H9 (cell line): Measurements from ENCODE around the gene EDC3. TPM values are rescaled to one million over a fixed set of nuclear protein-coding genes. Genes with fewer than 3 reads are reported as not detected.
A peak's percentile ranks its signal among the peaks of the same experiment; 100 is the strongest.

Experiments used
- DNase-seq: peaks from one replicate; pipeline ENCODE4 v3.0.0-alpha.2; 2017
- H2AFZ ChIP-seq: one replicate; pipeline ENCODE4 v1.6.1; 2013; ENCODE audit warnings: mild to moderate bottlenecking, low read length, control low read depth, moderate library complexity
- H2AK5ac ChIP-seq: 2 replicates; pipeline ENCODE4 v1.6.1; 2013; ENCODE audit warnings: low read length, control low read depth, mixed read lengths; ENCODE audit not compliant: insufficient read length
- H2BK120ac ChIP-seq: one replicate; pipeline ENCODE4 v1.6.1; 2013; ENCODE audit warnings: low read depth, mild to moderate bottlenecking, low read length, control low read depth, inconsistent platforms; ENCODE audit not compliant: poor library complexity, severe bottlenecking
- H2BK12ac ChIP-seq: 2 replicates; pipeline ENCODE4 v1.6.1; 2013; ENCODE audit warnings: low read length, control low read depth, mixed read lengths, low read depth; ENCODE audit not compliant: insufficient read length
- H2BK15ac ChIP-seq: 2 replicates; pipeline ENCODE4 v1.6.1; 2013; ENCODE audit warnings: low read depth, low read length, control low read depth
- H2BK20ac ChIP-seq: one replicate; pipeline ENCODE4 v1.6.1; 2013; ENCODE audit warnings: low read depth, mild to moderate bottlenecking, low read length, control low read depth, inconsistent platforms; ENCODE audit not compliant: poor library complexity, severe bottlenecking
- H2BK5ac ChIP-seq: 2 replicates; pipeline ENCODE4 v1.6.1; 2013; ENCODE audit warnings: low read length, control low read depth, mixed read lengths; ENCODE audit not compliant: insufficient read length
- H3K14ac ChIP-seq: 2 replicates; pipeline ENCODE4 v1.6.1; 2013; ENCODE audit warnings: low read length, control low read depth; ENCODE audit not compliant: insufficient read depth
- H3K18ac ChIP-seq: 2 replicates; pipeline ENCODE4 v1.6.1; 2013; ENCODE audit warnings: low read depth, mild to moderate bottlenecking, mixed read lengths, low read length, control low read depth; ENCODE audit not compliant: insufficient read length
- H3K23ac ChIP-seq: 2 replicates; pipeline ENCODE4 v1.6.1; 2013; ENCODE audit warnings: low read length, control low read depth, mixed read lengths, low read depth; ENCODE audit not compliant: insufficient read length
- H3K23me2 ChIP-seq: 2 replicates; pipeline ENCODE4 v1.6.1; 2013; ENCODE audit warnings: low read depth, mild to moderate bottlenecking, mixed read lengths, low read length, control low read depth; ENCODE audit not compliant: insufficient read length, poor library complexity, severe bottlenecking
- H3K27ac ChIP-seq: 2 replicates; pipeline ENCODE4 v1.5.1; 2013; ENCODE audit warnings: low read length, control low read depth, mixed read lengths, low read depth; ENCODE audit not compliant: insufficient read length
- H3K27me3 ChIP-seq: 2 replicates; pipeline ENCODE4 v1.6.1; 2013; ENCODE audit warnings: low read length, control low read depth, inconsistent platforms; ENCODE audit not compliant: insufficient read depth
- H3K4ac ChIP-seq: 2 replicates; pipeline ENCODE4 v1.6.1; 2013; ENCODE audit warnings: low read depth, mild to moderate bottlenecking, control low read depth, inconsistent platforms, low read length, moderate library complexity
- H3K4me1 ChIP-seq: 2 replicates; pipeline ENCODE4 v1.6.1; 2013; ENCODE audit warnings: low read length, control low read depth, inconsistent platforms; ENCODE audit not compliant: insufficient read depth
- H3K4me2 ChIP-seq: 2 replicates; pipeline ENCODE4 v1.6.1; 2013; ENCODE audit warnings: low read length, control low read depth, mixed read lengths; ENCODE audit not compliant: insufficient read length, insufficient read depth
- H3K56ac ChIP-seq: 2 replicates; pipeline ENCODE4 v1.6.1; 2013; ENCODE audit warnings: low read depth, mild to moderate bottlenecking, mixed read lengths, low read length, control low read depth; ENCODE audit not compliant: insufficient read length
- H3K79me1 ChIP-seq: 2 replicates; pipeline ENCODE4 v1.6.1; 2013; ENCODE audit warnings: low read depth, mild to moderate bottlenecking, moderate library complexity, low read length, control low read depth, inconsistent platforms; ENCODE audit not compliant: insufficient read depth, poor library complexity, severe bottlenecking
- H3K79me2 ChIP-seq: 2 replicates; pipeline ENCODE4 v1.6.1; 2013; ENCODE audit warnings: low read length, control low read depth, inconsistent platforms; ENCODE audit not compliant: insufficient read depth
- H3K9ac ChIP-seq: 2 replicates; pipeline ENCODE4 v1.6.1; 2013; ENCODE audit warnings: low read length, control low read depth, mixed read lengths; ENCODE audit not compliant: insufficient read length; ENCODE audit errors: extremely low read depth
- H3K9me3 ChIP-seq: one replicate; pipeline ENCODE4 v1.6.1; 2013; ENCODE audit warnings: low read depth, low read length, inconsistent platforms; ENCODE audit not compliant: control insufficient read depth
- H3T11ph ChIP-seq: one replicate; pipeline ENCODE4 v1.6.1; 2013; ENCODE audit warnings: mild to moderate bottlenecking, low read length, control low read depth, inconsistent platforms
- H4K20me1 ChIP-seq: one replicate; pipeline ENCODE4 v1.6.1; 2013; ENCODE audit not compliant: control insufficient read depth, insufficient read length, insufficient read depth
- H4K5ac ChIP-seq: 2 replicates; pipeline ENCODE4 v1.6.1; 2013; ENCODE audit warnings: low read depth, mild to moderate bottlenecking, mixed read lengths, low read length, control low read depth; ENCODE audit not compliant: insufficient read length
- H4K8ac ChIP-seq: replicated peaks from 2 replicates; pipeline ENCODE4 v1.6.1; 2013; ENCODE audit warnings: low read length, control low read depth, mixed read lengths, low read depth; ENCODE audit not compliant: insufficient read length
- H4K91ac ChIP-seq: 2 replicates; pipeline ENCODE4 v1.6.1; 2013; ENCODE audit warnings: low read depth, mild to moderate bottlenecking, moderate library complexity, mixed read lengths, low read length, control low read depth; ENCODE audit not compliant: insufficient read length
- H3K27ac Mint-ChIP-seq, 3 experiments: 2 replicates in 2 of 3; 3 replicates in 1 of 3; pipeline ENCODE4 v1.8.0; 2020 to 2021; ENCODE audit warnings: mixed read lengths in 3 of 3, mild to moderate bottlenecking in 1 of 3, moderate library complexity in 1 of 3
- H3K27me3 Mint-ChIP-seq: 2 replicates; pipeline ENCODE4 v1.8.0; 2021; ENCODE audit warnings: low read depth, mild to moderate bottlenecking, moderate library complexity, mixed read lengths
- H3K36me3 Mint-ChIP-seq, 3 experiments: 2 replicates in 2 of 3; 3 replicates in 1 of 3; pipeline ENCODE4 v1.8.0; 2020 to 2021; ENCODE audit warnings: low read depth in 3 of 3, mixed read lengths in 3 of 3; ENCODE audit not compliant: insufficient read depth in 1 of 3
- H3K4me1 Mint-ChIP-seq, 2 experiments: 2 replicates each; pipeline ENCODE4 v1.8.0; 2020; ENCODE audit warnings: mixed read lengths in 2 of 2
- H3K4me3 Mint-ChIP-seq, 2 experiments: 2 replicates in 1 of 2; 3 replicates in 1 of 2; pipeline ENCODE4 v1.8.0; 2020 to 2021; ENCODE audit warnings: mild to moderate bottlenecking in 2 of 2, mixed read lengths in 2 of 2, moderate library complexity in 1 of 2
- H3K9me3 Mint-ChIP-seq, 2 experiments: 2 replicates in 1 of 2; 3 replicates in 1 of 2; pipeline ENCODE4 v1.8.0; 2020; ENCODE audit warnings: mild to moderate bottlenecking in 2 of 2, mixed read lengths in 2 of 2, moderate library complexity in 1 of 2
- WGBS: extraction: QIAGEN DNeasy Blood & Tissue Kit; methylation state at CpG from one replicate; pipeline ENCODE4 v1.1.7; 2013; ENCODE audit warnings: missing lambda C conversion rate, low lambda C conversion rate, mixed read lengths; ENCODE audit not compliant: insufficient read length; ENCODE audit errors: extremely low coverage; 5-methylcytosine and 5-hydroxymethylcytosine counted together
- total RNA-seq: library from RNA; stranded (reverse); gene quantifications from 2 replicates; pipeline ENCODE4 v1.2.1, GENCODE V29; 2021
- TF ChIP-seq, protein P1 (sequence below): fragments of 200-600 bp; sonication (generic); conservative IDR thresholded peaks from 3 replicates; pipeline ENCODE4 v1.8.0; 2021; ENCODE audit warnings: antibody characterized with exemption, mild to moderate bottlenecking

EDC3 gene
- total RNA-seq, 1 experiment from 2014 or later = 60.5 TPM

DNA sequence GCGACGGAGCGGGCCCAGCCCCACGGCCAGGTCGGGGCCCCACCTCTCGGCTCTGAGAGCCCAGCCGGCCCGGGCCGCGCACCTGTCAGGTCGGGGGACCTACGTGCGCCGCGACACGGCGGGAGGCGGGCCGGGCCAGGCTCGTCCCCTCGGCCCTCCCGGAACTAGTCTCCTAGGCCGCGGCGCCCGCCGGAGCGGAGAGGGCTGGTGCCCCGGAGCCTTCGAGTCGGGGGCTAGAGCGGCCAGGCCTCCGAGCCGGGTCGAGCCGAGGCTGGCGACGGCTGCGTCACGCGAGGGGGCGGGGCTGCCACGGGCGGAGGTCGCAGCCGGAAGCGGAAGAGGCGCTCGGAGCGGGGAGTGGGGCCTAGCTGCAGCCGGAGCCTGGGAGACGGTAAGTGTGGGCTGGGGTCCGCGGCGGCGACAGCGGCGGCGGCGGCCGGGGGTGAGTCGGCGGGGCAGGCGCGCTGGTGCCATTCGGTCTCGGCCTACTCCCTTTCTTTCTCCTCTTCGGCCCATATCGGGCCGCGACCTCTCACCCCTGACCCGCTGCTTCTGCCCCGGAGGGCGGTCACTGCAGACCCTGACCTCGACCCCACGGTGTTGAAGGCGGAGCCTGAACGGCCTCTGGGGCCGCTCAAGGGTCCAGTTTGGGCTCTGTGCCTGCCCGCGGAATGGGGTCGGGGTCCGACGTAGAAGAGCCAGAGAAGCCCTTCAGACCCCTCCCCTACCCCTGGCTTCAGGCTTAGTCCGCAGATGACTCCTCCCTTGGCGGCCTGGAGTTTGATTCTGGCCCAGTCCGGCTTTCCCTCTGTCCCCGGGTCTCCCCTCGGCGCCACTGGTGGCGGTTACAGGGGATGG lies 80.1 kb downstream of the EDC3 start, which contains the start of gene CLK3:
Gene CLK3, plus strand, starts transcription at position 329 of the 858 bp plus-strand sequence. CDS start 3,361 bp downstream, outside the sequence.
- no peak within 1 kb of the TSS for H3T11ph ChIP-seq
- H4K5ac ChIP-seq = no peak within 1 kb of the TSS
- H2BK15ac ChIP-seq = no peak within 1 kb of the TSS
- H2BK20ac ChIP-seq = no peak within 1 kb of the TSS
- H4K91ac ChIP-seq = no peak within 1 kb of the TSS
- no peak within 1 kb of the TSS for H3K4ac ChIP-seq
- H3K23me2 ChIP-seq = peaks cover 16% of the 10 kb centered on the region
- no peak within 1 kb of the TSS for H2BK120ac ChIP-seq
- H3K9me3 ChIP-seq = no peaks in the 10 kb centered on the region
- H4K8ac ChIP-seq = no peak within 1 kb of the TSS
- Mint-ChIP-seq H3K27ac (peak within 1 kb of the TSS; percentile 95 to 97 (median 97)), H3K4me1 (peaks cover 19 to 22% of the 10 kb centered on the region in 2 experiments), H3K27me3 (peaks cover 19% of the 10 kb centered on the region), H3K9me3 (no peaks in the 10 kb centered on the region), H3K36me3 (peaks cover 12 to 17% (median 16%) of the 10 kb centered on the region in 3 experiments; a peak in 6 of 7 replicates), H3K4me3 (peak within 1 kb of the TSS; percentile 85 to 93)
- H3K23ac ChIP-seq = no peak within 1 kb of the TSS
- H2BK5ac ChIP-seq = no peak within 1 kb of the TSS
- H3K79me2 ChIP-seq = peaks cover 25% of the 10 kb centered on the region; the same call in 1 of the 2 replicates
- no peaks in the 10 kb centered on the region; the same call in 1 of the 2 replicates for H3K27me3 ChIP-seq
- peak within 1 kb of the TSS; percentile 76 for H3K14ac ChIP-seq
- H4K20me1 ChIP-seq = no peaks in the 10 kb centered on the region
- H3K56ac ChIP-seq = no peak within 1 kb of the TSS
- peak within 1 kb of the TSS; percentile 75 for H3K18ac ChIP-seq
- no peak within 1 kb of the TSS for H2AK5ac ChIP-seq
- H3K4me2 ChIP-seq = peak within 1 kb of the TSS; percentile 84
- H2AFZ ChIP-seq = no peak within 1 kb of the TSS
- H3K4me1 ChIP-seq = no peaks in the 10 kb centered on the region
- no peak within 1 kb of the TSS for H2BK12ac ChIP-seq
- TF ChIP-seq, protein P1, sequence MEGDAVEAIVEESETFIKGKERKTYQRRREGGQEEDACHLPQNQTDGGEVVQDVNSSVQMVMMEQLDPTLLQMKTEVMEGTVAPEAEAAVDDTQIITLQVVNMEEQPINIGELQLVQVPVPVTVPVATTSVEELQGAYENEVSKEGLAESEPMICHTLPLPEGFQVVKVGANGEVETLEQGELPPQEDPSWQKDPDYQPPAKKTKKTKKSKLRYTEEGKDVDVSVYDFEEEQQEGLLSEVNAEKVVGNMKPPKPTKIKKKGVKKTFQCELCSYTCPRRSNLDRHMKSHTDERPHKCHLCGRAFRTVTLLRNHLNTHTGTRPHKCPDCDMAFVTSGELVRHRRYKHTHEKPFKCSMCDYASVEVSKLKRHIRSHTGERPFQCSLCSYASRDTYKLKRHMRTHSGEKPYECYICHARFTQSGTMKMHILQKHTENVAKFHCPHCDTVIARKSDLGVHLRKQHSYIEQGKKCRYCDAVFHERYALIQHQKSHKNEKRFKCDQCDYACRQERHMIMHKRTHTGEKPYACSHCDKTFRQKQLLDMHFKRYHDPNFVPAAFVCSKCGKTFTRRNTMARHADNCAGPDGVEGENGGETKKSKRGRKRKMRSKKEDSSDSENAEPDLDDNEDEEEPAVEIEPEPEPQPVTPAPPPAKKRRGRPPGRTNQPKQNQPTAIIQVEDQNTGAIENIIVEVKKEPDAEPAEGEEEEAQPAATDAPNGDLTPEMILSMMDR = no peak
- H3K27ac ChIP-seq = no peak within 1 kb of the TSS
- WGBS = no CpG with 5 or more reads among the region's 91 CpGs
- peak; percentile 95 for DNase-seq
- H3K9ac ChIP-seq = peak within 1 kb of the TSS; percentile 86
- peaks cover 9% of the 10 kb centered on the region for H3K79me1 ChIP-seq
